ENCODE measurements around the gene PKP4.
"Not testable (repeated sequence)": the region's sequence is repeated elsewhere in the genome, so short reads cannot be mapped to it uniquely, and the experiment has no call there.

PKP4 gene

DNA sequence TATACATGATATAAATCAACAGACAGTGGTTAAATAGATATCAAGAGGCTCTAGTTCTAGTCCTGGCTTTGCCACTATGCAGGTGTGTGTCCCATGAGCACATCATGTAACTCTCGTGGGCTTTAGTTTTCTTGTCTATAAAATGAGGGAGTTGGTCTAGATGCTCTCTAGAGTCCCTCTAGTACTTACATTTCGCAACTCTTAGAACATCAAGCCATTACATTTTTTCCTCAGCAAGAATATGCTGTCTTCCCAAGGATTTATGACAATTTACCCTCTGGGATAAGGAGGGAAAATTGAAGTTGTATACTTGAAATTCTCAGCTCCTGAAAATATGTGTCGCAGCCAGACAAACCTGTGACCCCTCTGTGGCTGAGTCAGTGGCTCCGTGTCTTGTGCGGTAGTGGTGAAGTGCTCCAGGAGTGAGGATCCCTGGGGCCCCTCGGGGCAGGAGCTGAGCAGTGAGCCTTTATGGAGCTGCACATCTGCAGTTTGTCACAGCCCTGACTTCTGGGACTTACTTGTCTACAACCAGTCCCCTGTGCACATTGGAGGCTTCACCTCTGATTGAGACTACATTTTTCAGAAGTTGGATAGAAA, 6.8 kb downstream of the PKP4 start:
- Histone ChIP-seq H4K20me1 (ENCODE audit: insufficient read depth, low read length) (no peaks in the 10 kb centered on the region), H3K79me2 (ENCODE audit: insufficient read depth, low read length) (no peaks in the 10 kb centered on the region), H3K9me3 (ENCODE audit: low read length) (no peaks in the 10 kb centered on the region), H3K4me1 (ENCODE audit: insufficient read depth, low read length, severe bottlenecking) (peaks cover under 1% of the 10 kb centered on the region), H3K9me2 (ENCODE audit: low read depth, low read length) (no peaks in the 10 kb centered on the region), H3F3A (ENCODE audit: insufficient read depth, low read length) (no peaks in the 10 kb centered on the region), H3K4me3 (ENCODE audit: low read depth, low read length, poor library complexity, severe bottlenecking) (no peak overlapping the region), H3K9ac (ENCODE audit: low read length) (no peak overlapping the region), H3K27me3 (ENCODE audit: insufficient read depth, low read length) (no peaks in the 10 kb centered on the region), H3K36me3 (ENCODE audit: insufficient read depth, low read length) (no peaks in the 10 kb centered on the region), H2AFZ (ENCODE audit: low read length) (no peak overlapping the region), H3K27ac (ENCODE audit: low read depth, low read length, poor library complexity, severe bottlenecking) (no peak overlapping the region), H3K4me2 (ENCODE audit: low read length) (no peak overlapping the region)
- TF ChIP-seq, protein P1, sequence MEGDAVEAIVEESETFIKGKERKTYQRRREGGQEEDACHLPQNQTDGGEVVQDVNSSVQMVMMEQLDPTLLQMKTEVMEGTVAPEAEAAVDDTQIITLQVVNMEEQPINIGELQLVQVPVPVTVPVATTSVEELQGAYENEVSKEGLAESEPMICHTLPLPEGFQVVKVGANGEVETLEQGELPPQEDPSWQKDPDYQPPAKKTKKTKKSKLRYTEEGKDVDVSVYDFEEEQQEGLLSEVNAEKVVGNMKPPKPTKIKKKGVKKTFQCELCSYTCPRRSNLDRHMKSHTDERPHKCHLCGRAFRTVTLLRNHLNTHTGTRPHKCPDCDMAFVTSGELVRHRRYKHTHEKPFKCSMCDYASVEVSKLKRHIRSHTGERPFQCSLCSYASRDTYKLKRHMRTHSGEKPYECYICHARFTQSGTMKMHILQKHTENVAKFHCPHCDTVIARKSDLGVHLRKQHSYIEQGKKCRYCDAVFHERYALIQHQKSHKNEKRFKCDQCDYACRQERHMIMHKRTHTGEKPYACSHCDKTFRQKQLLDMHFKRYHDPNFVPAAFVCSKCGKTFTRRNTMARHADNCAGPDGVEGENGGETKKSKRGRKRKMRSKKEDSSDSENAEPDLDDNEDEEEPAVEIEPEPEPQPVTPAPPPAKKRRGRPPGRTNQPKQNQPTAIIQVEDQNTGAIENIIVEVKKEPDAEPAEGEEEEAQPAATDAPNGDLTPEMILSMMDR (IDR thresholded peaks at IDR 0.05; ENCODE audit: low read length): no peak

DNA sequence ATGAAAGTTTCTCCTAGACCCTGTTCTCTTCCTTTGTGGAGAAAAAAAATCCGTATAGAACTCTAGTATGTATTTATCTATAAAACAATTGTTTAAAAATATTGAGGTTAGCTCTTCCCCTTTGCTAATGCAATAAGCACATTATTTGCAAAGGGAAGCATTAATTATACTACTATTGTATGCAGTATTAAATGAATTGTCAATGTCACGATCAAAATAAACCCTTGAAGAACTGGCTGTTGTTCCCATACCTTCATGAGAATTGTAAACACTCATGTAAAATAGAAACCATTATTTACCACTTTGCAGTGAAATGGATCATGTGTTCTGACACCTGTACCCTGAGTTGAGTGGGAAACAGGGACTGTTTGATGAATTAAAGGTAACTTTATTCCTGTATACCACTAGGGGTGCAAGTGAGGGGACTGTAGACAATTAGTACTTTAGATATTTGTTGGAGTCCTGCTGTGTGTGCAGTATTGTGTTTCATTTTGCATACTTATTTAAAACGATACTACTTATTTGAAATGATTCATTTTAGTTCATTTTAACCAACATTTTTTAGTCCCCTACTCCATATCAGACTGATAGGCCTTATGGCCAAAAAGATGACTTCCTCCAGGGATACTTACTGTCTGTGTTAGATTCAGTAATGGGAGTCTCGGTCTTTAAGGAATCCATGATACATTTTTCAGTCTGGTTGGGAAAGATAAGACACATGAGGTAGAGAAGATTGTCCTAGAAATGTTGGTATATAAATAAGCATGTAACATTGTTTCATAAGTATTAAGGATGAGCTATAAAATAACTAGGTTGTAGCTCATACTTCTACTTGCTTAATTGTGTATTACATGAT, 7.9 kb downstream of the PKP4 start:
- Histone ChIP-seq H3K27ac (ENCODE audit: low read depth, low read length, poor library complexity, severe bottlenecking) (no peak overlapping the region), H3K36me3 (ENCODE audit: insufficient read depth, low read length) (no peaks in the 10 kb centered on the region), H4K20me1 (ENCODE audit: insufficient read depth, low read length) (no peaks in the 10 kb centered on the region), H3K4me1 (ENCODE audit: insufficient read depth, low read length, severe bottlenecking) (no peaks in the 10 kb centered on the region), H3K9me2 (ENCODE audit: low read depth, low read length) (no peaks in the 10 kb centered on the region), H3K27me3 (ENCODE audit: insufficient read depth, low read length) (no peaks in the 10 kb centered on the region), H3K4me3 (ENCODE audit: low read depth, low read length, poor library complexity, severe bottlenecking) (no peak overlapping the region), H2AFZ (ENCODE audit: low read length) (no peak overlapping the region), H3K9me3 (ENCODE audit: low read length) (no peaks in the 10 kb centered on the region), H3K79me2 (ENCODE audit: insufficient read depth, low read length) (no peaks in the 10 kb centered on the region), H3K4me2 (ENCODE audit: low read length) (no peak overlapping the region), H3F3A (ENCODE audit: insufficient read depth, low read length) (no peaks in the 10 kb centered on the region), H3K9ac (ENCODE audit: low read length) (no peak overlapping the region)
- TF ChIP-seq, protein P1 (IDR thresholded peaks at IDR 0.05; ENCODE audit: low read length): peak; percentile 66
- TF ChIP-seq EZH2 (IDR thresholded peaks at IDR 0.05; ENCODE audit: borderline replicate concordance, low read length): no peak

DNA sequence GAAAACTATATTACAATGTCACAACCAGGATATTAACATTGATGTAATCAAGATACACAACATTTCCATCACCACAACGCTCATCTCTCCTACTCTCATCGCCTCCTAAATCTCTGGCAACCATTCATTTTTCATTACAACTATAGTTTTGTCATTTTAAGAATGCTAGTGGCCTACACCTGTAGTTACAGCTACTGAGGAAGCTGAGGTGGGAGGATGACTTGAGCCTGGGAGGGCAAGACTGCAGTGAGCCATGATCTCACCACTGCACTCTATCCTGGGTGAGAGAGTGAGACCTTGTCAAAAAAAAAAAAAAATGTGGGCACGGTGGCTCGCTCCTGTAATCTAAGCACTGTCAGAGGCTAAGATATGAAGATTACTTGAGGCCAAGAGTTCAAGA, 10.5 kb downstream of the PKP4 start:
- no peaks in the 10 kb centered on the region for H3K79me2 ChIP-seq (ENCODE audit: insufficient read depth, low read length)

DNA sequence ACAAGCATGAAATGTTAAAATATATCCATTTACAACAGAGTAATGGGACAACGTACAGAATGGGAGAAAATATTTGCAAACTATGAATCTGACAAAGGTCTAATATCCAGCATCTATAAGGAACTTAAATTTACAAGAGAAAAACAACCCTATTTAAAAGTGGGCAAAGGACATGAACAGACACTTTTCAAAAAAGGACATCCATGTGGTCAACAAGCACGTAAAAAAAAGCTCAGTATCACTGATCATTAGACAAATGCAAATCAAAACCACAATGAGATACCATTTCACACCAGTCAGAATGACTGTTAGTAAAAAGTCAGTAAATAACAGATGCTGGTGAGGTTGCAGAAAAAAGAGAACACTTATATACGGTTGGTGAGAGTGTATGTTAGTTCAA, 16.1 kb downstream of the PKP4 start:
- not testable (repeated sequence) for H3K27ac ChIP-seq (ENCODE audit: low read depth, low read length, poor library complexity, severe bottlenecking); H2AFZ ChIP-seq (ENCODE audit: low read length)

More for the DNA sequence above, 10.5 kb downstream of the PKP4 start:
- Histone ChIP-seq H3K4me2 (ENCODE audit: low read length) (no peak overlapping the region), H3K9me2 (ENCODE audit: low read depth, low read length) (no peaks in the 10 kb centered on the region), H2AFZ (ENCODE audit: low read length) (no peak overlapping the region), H4K20me1 (ENCODE audit: insufficient read depth, low read length) (no peaks in the 10 kb centered on the region), H3K4me3 (ENCODE audit: low read depth, low read length, poor library complexity, severe bottlenecking) (no peak overlapping the region), H3K4me1 (ENCODE audit: insufficient read depth, low read length, severe bottlenecking) (no peaks in the 10 kb centered on the region), H3K36me3 (ENCODE audit: insufficient read depth, low read length) (no peaks in the 10 kb centered on the region), H3K9ac (ENCODE audit: low read length) (no peak overlapping the region), H3K27me3 (ENCODE audit: insufficient read depth, low read length) (no peaks in the 10 kb centered on the region), H3F3A (ENCODE audit: insufficient read depth, low read length) (no peaks in the 10 kb centered on the region), H3K27ac (ENCODE audit: low read depth, low read length, poor library complexity, severe bottlenecking) (no peak overlapping the region), H3K9me3 (ENCODE audit: low read length) (no peaks in the 10 kb centered on the region)
- TF ChIP-seq, protein P1 (IDR thresholded peaks at IDR 0.05; ENCODE audit: low read length): no peak
- no peak for TF ChIP-seq EZH2 (IDR thresholded peaks at IDR 0.05; ENCODE audit: borderline replicate concordance, low read length)

DNA sequence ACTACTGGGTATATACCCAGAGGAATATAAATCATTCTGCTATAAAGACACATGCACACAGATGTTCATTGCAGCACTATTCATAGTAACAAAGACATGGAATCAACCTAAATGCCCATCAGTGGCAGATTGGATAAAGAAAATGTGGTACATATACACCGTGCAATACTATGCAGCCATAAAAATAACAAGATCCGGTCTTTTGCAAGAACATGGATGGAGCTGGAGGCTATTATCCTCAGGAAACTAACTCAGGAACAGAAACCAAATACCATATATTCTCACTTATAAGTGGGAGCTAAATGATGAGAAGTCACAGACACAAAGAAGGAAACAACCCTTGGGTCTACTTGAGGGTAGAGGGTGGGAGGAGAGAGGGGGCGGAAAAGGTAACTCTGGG, 16.5 kb downstream of the PKP4 start:
- not testable (repeated sequence) for H3F3A ChIP-seq (ENCODE audit: insufficient read depth, low read length); H3K79me2 ChIP-seq (ENCODE audit: insufficient read depth, low read length); H3K36me3 ChIP-seq (ENCODE audit: insufficient read depth, low read length); H3K4me1 ChIP-seq (ENCODE audit: insufficient read depth, low read length, severe bottlenecking); H3K4me3 ChIP-seq (ENCODE audit: low read depth, low read length, poor library complexity, severe bottlenecking); H3K27ac ChIP-seq (ENCODE audit: low read depth, low read length, poor library complexity, severe bottlenecking); H4K20me1 ChIP-seq (ENCODE audit: insufficient read depth, low read length); H3K9me2 ChIP-seq (ENCODE audit: low read depth, low read length); H3K27me3 ChIP-seq (ENCODE audit: insufficient read depth, low read length); H3K4me2 ChIP-seq (ENCODE audit: low read length); H3K9ac ChIP-seq (ENCODE audit: low read length); H2AFZ ChIP-seq (ENCODE audit: low read length); H3K9me3 ChIP-seq (ENCODE audit: low read length)

More for the DNA sequence above, 16.1 kb downstream of the PKP4 start:
- not testable (repeated sequence) for H4K20me1 ChIP-seq (ENCODE audit: insufficient read depth, low read length); H3K4me2 ChIP-seq (ENCODE audit: low read length); H3K4me1 ChIP-seq (ENCODE audit: insufficient read depth, low read length, severe bottlenecking); H3K4me3 ChIP-seq (ENCODE audit: low read depth, low read length, poor library complexity, severe bottlenecking); H3K79me2 ChIP-seq (ENCODE audit: insufficient read depth, low read length); H3K36me3 ChIP-seq (ENCODE audit: insufficient read depth, low read length); H3F3A ChIP-seq (ENCODE audit: insufficient read depth, low read length); H3K27me3 ChIP-seq (ENCODE audit: insufficient read depth, low read length); H3K9me2 ChIP-seq (ENCODE audit: low read depth, low read length); H3K9me3 ChIP-seq (ENCODE audit: low read length); H3K9ac ChIP-seq (ENCODE audit: low read length)
